T-helper 1 cell treated with Interleukin-12 subunit alpha and Interleukin-12 subunit beta and Interleukin-4 antibody, amounts not matched to agents 30 μg/mL and 1 μg/mL, for 36 hours (primary cell): ENCODE measurements around the gene CNNM2.
"Not testable (repeated sequence)": the region's sequence is repeated elsewhere in the genome, so short reads cannot be mapped to it uniquely, and the experiment has no call there.

Source experiments
- H3K27ac Mint-ChIP-seq: one replicate; pipeline ENCODE4 v1.8.0; 2021; ENCODE audit warnings: mild to moderate bottlenecking, mixed read lengths
- H3K27me3 Mint-ChIP-seq: one replicate; pipeline ENCODE4 v1.8.0; 2021; ENCODE audit warnings: low read depth, mixed read lengths
- H3K36me3 Mint-ChIP-seq: one replicate; pipeline ENCODE4 v1.8.0; 2021; ENCODE audit warnings: low read depth, mixed read lengths
- H3K4me1 Mint-ChIP-seq: one replicate; pipeline ENCODE4 v1.8.0; 2021; ENCODE audit warnings: low read depth, mixed read lengths
- H3K4me3 Mint-ChIP-seq: one replicate; pipeline ENCODE4 v1.8.0; 2021; ENCODE audit warnings: mild to moderate bottlenecking, moderate library complexity, mixed read lengths
- H3K9me3 Mint-ChIP-seq: one replicate; pipeline ENCODE4 v1.8.0; 2021; ENCODE audit warnings: mixed read lengths

The CNNM2 gene

DNA sequence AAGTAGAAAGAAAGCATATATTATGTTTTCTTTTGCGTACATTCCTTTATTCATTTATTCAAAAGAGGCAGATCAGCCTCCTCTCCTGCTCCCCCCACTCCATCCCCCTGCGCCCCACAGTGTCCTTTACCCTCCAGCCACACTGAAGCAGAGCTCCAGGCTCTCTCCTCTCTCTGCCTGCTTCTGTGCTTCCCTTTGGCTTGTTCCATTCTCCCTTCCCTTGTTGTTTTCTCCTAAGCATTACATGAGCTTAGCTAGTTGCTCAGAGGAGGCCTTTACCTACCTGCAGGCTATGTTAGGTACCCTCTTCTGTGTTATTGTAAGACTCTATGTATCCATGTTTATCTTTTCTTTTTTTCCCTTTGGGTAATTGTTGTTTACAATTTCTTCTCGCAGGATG, 27.4 kb downstream of the CNNM2 start:
- no peak overlapping the region for H3K4me3 Mint-ChIP-seq
- H3K27ac Mint-ChIP-seq, result no peak overlapping the region
- H3K36me3 Mint-ChIP-seq, result no peaks in the 10 kb centered on the region
- no peaks in the 10 kb centered on the region for H3K27me3 Mint-ChIP-seq
- no peaks in the 10 kb centered on the region for H3K4me1 Mint-ChIP-seq
- H3K9me3 Mint-ChIP-seq, result no peaks in the 10 kb centered on the region

DNA sequence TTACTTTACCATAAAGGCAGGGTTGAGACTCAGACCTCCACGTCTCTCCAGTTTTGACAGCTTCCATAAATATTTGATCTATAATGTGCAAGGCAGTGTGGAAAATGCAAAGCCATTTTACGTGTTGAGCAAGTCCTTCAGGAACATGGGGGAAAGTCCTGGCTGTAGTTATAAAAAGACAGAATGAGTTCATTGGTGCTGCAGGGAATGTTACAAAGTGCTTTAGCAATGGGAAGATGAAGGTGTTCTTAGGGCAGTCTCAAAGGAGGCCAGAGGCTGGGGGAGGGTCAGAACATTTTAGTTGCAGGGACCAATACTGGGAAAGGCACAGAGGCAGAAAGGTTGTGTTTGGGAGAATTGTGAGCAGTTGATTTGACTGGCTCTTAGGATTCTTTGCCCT, 27.9 kb downstream of the CNNM2 start:
- Mint-ChIP-seq H3K4me1 (no peaks in the 10 kb centered on the region), H3K27ac (no peak overlapping the region), H3K36me3 (no peaks in the 10 kb centered on the region), H3K9me3 (no peaks in the 10 kb centered on the region), H3K4me3 (no peak overlapping the region), H3K27me3 (no peaks in the 10 kb centered on the region)

DNA sequence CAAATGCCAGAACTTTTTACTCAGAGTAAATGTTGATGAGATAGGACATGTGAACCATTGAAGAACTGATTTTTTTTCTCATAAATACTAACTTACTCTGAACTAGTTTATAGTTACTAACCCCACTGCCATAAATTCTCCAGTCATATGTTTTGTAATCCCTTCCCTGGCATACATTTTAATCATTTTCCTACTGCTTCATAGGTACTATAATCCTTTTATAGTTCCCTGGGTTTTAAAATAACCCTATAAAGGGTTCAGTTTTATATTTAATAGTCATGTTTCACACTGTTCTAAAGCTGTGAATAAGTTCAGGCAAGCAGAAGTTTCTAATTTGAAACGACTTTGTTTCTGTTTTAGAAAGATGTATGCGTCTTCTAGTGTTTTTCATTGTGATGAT, 28.9 kb downstream of the CNNM2 start:
- Mint-ChIP-seq H3K27me3 (no peaks in the 10 kb centered on the region), H3K4me1 (no peaks in the 10 kb centered on the region), H3K9me3 (no peaks in the 10 kb centered on the region), H3K27ac (no peak overlapping the region), H3K36me3 (no peaks in the 10 kb centered on the region), H3K4me3 (no peak overlapping the region)

DNA sequence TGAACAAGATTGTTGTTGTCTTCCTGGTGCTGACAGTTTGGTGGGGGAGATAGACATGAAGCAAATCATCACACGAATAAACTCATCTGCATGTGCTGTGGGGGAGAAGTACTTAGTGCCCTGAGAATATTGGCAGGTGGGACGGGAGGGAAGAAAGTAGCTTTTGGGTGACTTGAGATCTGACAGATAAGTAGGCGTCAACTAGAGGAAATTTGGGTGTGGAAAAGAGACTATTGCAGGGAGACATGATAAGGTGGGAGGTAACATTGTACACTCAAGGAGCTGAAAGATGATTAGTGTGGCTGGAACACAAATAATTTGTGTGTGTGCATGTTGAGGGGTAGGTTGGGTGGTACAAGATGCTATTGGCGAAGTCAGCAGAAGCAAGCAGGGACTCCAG, 30.1 kb downstream of the CNNM2 start:
- no peaks in the 10 kb centered on the region for H3K27me3 Mint-ChIP-seq
- H3K36me3 Mint-ChIP-seq, result no peaks in the 10 kb centered on the region
- H3K4me1 Mint-ChIP-seq, result no peaks in the 10 kb centered on the region
- no peak overlapping the region for H3K4me3 Mint-ChIP-seq
- no peaks in the 10 kb centered on the region for H3K9me3 Mint-ChIP-seq
- no peak overlapping the region for H3K27ac Mint-ChIP-seq

DNA sequence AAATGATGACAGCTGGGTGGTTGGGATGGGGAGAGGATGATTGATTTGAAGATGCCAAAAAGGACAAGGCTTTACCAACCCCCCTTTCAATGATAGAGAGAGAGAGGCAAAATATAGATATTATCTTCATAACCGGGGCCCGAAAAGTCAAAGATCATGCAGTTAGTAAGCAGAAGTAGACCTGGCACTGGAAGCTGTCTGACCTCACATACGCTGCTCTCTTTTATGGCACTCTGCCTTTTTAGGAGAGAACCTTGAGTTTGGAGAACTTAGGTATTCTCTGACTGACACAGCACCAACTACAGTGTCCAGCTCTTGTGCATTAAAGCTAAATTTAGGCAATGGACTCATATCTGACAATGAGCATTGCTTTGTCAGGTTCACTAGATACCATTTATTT, 30.7 kb downstream of the CNNM2 start:
- Mint-ChIP-seq H3K27ac (no peak overlapping the region), H3K4me3 (no peak overlapping the region), H3K9me3 (no peaks in the 10 kb centered on the region), H3K36me3 (no peaks in the 10 kb centered on the region), H3K27me3 (no peaks in the 10 kb centered on the region), H3K4me1 (no peaks in the 10 kb centered on the region)

DNA sequence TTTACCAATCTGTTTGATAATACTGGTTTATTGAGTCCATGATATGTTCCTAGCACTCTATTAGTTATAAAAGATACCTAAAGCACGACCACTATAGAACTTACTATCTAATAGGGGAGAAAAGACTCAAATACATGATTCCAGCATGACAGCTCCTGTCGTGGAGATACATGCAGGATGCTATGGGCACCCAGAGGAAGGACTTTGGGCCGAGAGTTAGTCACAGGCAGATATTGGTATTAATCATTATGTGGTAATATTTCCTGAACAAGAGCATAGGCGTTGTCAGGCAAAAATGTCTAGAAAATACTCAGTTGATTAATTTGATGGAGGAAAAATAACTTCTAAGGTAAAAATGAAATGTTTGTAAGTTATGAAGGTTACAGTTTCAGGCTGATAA, 31.8 kb downstream of the CNNM2 start:
- Mint-ChIP-seq H3K9me3 (no peaks in the 10 kb centered on the region), H3K27me3 (no peaks in the 10 kb centered on the region), H3K36me3 (no peaks in the 10 kb centered on the region), H3K4me3 (no peak overlapping the region), H3K4me1 (no peaks in the 10 kb centered on the region), H3K27ac (no peak overlapping the region)

DNA sequence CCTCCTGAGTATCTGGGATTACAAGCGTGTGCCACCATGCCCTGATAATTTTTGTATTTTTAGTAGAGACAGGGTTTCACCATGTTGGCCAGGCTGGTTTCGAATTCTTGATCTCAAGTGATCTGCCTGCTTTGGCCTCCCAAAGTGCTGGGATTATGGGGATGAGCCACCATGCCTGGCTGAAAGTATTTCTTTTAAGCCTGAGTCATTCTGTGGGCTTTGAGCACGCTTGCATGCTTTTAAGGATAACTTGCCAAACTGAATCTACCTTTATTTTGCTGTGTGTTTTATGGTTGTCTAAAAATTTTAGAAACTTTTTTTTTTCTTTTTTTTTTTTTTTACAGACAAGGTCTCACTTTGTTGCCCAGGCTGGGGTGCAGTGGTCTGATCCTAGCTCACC, 33.2 kb downstream of the CNNM2 start:
- Mint-ChIP-seq H3K36me3 (no peaks in the 10 kb centered on the region), H3K9me3 (no peaks in the 10 kb centered on the region), H3K27me3 (no peaks in the 10 kb centered on the region), H3K27ac (no peak overlapping the region), H3K4me3 (no peak overlapping the region), H3K4me1 (no peaks in the 10 kb centered on the region)

DNA sequence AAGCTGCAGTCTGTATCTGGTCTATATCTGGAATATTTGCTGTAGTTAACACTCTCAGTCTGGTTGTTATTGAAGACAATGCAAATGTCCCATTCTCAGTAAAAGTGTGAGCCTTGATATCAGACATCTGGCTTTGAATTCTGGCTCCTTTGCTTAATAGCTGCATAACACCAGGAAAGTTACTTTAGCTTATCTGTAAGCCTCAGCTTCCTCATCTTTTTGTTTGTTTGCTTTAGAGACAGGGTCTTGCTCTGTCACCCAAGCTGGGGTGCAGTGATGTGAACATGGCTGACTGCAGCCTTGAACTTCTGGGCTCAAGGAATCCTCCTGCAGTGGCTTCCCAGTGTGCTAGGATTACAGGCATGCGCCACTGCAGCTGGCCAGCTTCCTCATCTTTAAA, 41.3 kb downstream of the CNNM2 start:
- Mint-ChIP-seq H3K9me3 (no peaks in the 10 kb centered on the region), H3K4me3 (no peak overlapping the region), H3K4me1 (no peaks in the 10 kb centered on the region), H3K27ac (no peak overlapping the region), H3K27me3 (no peaks in the 10 kb centered on the region), H3K36me3 (no peaks in the 10 kb centered on the region)

DNA sequence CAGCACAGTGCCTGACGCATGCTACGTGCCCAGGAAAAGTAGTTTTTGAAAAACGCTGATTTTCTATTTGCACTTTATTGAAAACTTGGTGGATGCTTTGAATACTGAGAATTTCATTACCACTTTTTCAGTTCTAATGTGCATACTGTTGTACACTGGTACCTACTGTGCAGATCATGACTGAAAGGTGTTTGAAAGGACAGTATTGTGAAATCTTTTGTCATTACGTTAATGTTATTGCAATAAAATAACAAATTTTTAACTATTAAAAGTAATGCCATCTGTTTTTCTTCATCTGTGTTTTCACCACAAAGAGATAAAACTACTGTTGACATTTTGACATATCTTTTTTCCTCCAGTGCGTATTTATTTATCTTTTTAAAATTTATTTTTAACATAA, 42.1 kb downstream of the CNNM2 start:
- H3K9me3 Mint-ChIP-seq, result no peaks in the 10 kb centered on the region
- no peak overlapping the region for H3K27ac Mint-ChIP-seq
- no peaks in the 10 kb centered on the region for H3K4me1 Mint-ChIP-seq
- H3K27me3 Mint-ChIP-seq, result no peaks in the 10 kb centered on the region
- no peaks in the 10 kb centered on the region for H3K36me3 Mint-ChIP-seq
- no peak overlapping the region for H3K4me3 Mint-ChIP-seq

DNA sequence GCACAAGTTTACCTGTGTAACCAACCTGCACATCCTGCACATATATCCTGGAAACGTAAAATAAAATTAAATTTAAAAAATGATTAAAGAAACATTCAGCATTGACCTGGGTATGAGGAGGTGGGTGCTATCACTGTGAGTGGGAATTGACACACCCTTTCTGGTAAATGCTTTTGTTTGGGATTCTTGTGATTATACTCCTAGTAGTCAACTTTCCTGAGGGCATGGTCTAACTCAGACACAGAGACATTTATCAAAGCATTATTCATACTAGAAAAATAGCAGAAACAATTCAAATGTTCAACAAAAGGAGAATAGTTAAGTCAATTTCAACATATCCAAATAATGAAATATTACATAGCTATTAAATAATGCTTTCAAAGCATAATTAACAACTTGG, 44.2 kb downstream of the CNNM2 start:
- no peak overlapping the region for H3K27ac Mint-ChIP-seq
- no peaks in the 10 kb centered on the region for H3K4me1 Mint-ChIP-seq
- H3K36me3 Mint-ChIP-seq, result no peaks in the 10 kb centered on the region
- no peaks in the 10 kb centered on the region for H3K9me3 Mint-ChIP-seq
- H3K27me3 Mint-ChIP-seq, result no peaks in the 10 kb centered on the region
- no peak overlapping the region for H3K4me3 Mint-ChIP-seq

DNA sequence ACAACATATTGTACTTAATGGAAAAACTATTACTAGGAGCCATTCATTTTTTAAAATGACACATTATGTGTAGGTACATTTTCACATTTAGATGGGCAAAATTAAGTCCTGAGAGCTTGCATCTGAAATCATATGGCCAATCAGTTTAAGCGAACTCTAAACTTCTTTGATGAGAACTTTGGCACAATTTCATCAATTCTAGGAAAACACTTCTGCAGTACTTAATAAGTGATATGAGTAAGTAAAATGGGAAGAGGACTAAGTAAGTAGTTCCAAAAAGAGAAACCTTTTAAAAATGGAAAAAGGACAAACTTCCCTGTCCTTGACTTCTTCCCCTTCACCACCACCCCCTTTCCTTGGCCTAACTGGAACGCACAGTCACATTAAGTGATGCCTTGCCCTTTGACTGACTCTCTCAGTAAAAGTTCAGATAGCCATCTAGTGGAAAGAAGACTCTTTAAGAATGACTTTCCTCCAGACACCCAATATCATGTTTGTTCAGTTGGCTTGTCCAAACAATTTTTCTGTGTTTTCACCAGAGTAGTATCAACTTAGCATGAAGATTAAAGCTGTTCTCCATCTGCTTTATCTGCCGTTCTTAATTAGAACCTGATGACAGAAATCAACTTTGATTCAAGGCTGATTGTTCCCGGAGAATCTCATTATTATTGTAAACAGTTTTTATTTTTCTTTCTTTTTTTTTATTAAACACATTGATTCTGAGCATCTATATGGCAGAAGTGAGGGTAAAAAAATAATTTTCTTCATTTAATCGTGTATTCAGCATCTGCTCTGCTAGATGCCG, 45.1 kb downstream of the CNNM2 start:
- H3K27me3 Mint-ChIP-seq, result no peaks in the 10 kb centered on the region
- no peak overlapping the region for H3K4me3 Mint-ChIP-seq
- H3K36me3 Mint-ChIP-seq, result no peaks in the 10 kb centered on the region
- H3K9me3 Mint-ChIP-seq, result no peaks in the 10 kb centered on the region
- no peak overlapping the region for H3K27ac Mint-ChIP-seq
- no peaks in the 10 kb centered on the region for H3K4me1 Mint-ChIP-seq

DNA sequence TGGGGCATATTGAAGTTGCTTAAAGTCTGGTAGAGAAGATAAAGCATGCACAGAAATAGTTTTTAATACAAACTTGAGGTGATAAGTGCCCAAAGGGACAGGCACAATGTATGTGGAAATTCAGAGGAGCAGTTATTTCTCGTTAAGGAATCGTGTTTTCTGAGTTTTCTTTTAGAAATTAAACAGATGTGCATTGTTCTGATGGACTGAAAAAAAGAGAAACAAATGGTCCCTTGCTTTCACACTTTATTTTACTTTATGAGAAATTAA, 45.6 kb downstream of the CNNM2 start:
- H3K9me3 Mint-ChIP-seq, result no peaks in the 10 kb centered on the region
- H3K36me3 Mint-ChIP-seq, result no peaks in the 10 kb centered on the region
- no peaks in the 10 kb centered on the region for H3K27me3 Mint-ChIP-seq
- no peak overlapping the region for H3K27ac Mint-ChIP-seq
- H3K4me1 Mint-ChIP-seq, result no peaks in the 10 kb centered on the region
- no peak overlapping the region for H3K4me3 Mint-ChIP-seq

DNA sequence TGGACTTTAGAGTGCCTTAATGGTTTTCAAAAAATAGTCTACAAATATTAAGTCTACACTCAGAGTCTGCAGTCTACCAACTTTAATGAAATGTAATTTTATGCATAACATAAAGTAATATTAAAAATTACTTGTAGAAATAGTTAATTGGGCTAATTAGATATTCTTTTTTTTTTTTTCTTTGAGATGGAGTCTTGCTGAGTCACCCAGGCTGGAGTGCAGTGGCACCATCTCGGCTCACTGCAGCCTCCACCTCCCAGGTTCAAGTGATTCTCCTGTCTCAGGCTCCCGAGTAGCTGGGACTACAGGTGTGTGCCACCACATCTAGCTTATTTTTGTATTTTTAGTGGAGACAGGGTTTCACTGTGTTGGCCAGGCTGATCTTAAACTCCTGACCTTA, 46.0 kb downstream of the CNNM2 start:
- not testable (repeated sequence) for H3K27ac Mint-ChIP-seq

DNA sequence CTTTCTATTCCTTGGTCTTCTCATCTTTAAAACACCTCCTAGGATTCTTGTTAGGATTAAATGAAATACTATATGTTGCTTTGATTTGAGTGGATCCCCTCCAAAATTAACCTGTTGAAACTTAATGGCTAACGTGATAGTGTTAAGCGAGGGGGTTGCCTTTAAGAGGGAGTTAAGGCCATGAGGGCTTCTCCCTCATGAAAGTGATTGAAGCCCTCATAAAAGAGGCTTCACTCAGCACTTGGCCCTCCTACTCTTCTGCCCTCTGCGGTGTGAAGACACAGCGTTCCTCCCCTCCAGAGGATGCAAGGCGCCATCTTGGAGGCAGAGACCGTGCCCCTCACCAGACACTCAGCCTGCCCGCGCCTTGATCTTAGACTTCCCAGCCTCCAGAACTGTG, 46.6 kb downstream of the CNNM2 start:
- Mint-ChIP-seq H3K27ac (no peak overlapping the region), H3K36me3 (no peaks in the 10 kb centered on the region), H3K27me3 (no peaks in the 10 kb centered on the region), H3K4me3 (no peak overlapping the region), H3K4me1 (no peaks in the 10 kb centered on the region), H3K9me3 (no peaks in the 10 kb centered on the region)

More for the DNA sequence above, 46.0 kb downstream of the CNNM2 start:
- H3K9me3 Mint-ChIP-seq, H3K36me3 Mint-ChIP-seq, H3K4me1 Mint-ChIP-seq, H3K4me3 Mint-ChIP-seq, H3K27me3 Mint-ChIP-seq: not testable (repeated sequence)

DNA sequence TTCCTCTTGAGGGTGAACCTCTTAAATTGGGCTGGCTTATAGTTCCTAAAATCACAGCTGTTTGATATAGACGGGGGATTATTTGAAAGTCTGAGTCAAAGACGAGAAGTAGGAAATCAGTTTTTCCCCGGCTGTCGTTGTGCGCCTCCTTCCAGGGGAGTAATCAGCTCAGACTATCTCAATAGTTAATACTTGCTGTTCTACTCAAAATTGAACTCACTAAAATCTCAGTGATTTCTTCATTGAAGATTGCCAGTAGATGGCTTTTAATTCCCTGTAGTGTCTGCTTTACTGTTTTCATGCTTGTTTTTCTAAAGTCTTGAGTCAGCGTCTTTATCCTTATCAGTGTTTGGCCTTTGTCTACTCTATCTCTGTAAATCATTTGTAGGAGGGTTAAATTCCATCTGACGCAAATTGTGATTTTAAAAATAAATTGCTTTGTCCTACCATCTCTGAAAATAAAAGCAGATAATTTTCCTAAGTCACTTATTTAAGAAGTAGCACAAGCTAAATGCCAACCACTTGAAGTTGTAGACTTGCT, 47.3 kb downstream of the CNNM2 start:
- no peak overlapping the region for H3K4me3 Mint-ChIP-seq
- no peak overlapping the region for H3K27ac Mint-ChIP-seq
- H3K36me3 Mint-ChIP-seq, result no peaks in the 10 kb centered on the region
- H3K27me3 Mint-ChIP-seq, result no peaks in the 10 kb centered on the region
- H3K4me1 Mint-ChIP-seq, result no peaks in the 10 kb centered on the region
- no peaks in the 10 kb centered on the region for H3K9me3 Mint-ChIP-seq

DNA sequence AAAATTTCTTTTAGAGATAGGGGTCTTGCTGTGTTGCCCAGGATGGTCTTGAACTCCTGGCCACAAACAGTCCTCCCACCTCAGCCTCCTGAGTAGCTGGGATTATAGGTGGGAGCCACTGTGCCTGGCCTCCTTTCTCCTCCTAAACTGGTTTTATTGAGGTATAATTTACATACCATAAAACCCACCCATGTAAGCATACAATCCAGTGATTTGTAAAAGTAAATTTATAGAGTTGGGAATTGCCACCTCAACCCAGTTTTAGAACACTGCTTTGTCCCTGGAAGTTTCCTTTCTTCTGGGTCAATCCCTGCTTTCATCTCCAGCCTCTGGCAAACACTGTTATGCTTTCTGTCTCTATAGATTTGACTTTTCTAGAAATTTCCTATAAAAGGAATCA, 49.0 kb downstream of the CNNM2 start:
- H3K27ac Mint-ChIP-seq, result no peak overlapping the region
- H3K9me3 Mint-ChIP-seq, result no peaks in the 10 kb centered on the region
- no peaks in the 10 kb centered on the region for H3K27me3 Mint-ChIP-seq
- H3K36me3 Mint-ChIP-seq, result no peaks in the 10 kb centered on the region
- no peaks in the 10 kb centered on the region for H3K4me1 Mint-ChIP-seq
- no peak overlapping the region for H3K4me3 Mint-ChIP-seq
